ENCODE results near the gene TCF12. TPM values are rescaled to one million over a fixed set of nuclear protein-coding genes. Genes with fewer than 3 reads are reported as not detected.

Gene TCF12
- total RNA-seq, 1 experiment from 2014 or later = 76.7 TPM

DNA sequence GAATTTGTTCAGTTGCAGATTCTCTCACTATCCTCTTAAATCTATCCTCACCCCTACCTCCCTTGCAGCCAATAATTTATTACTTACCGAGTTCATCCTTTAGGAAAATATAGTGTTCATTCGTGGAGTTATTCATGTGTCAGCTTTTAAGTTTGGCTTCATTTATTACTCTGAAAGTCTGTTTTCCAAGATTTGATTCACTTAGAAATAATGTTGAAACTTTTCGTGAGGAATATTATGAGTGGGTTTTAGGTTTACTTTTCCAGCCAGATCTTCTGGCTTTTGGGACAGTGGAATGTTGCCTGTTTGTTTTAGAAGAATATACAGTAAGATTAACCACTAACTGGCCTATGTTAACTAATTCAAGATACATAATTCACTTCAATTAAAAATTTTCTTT, 296.9 kb downstream of the TCF12 start:
- H3K9ac ChIP-seq (ENCODE audit: extremely low read depth, insufficient read length, low read length) = no peak overlapping the region
- Mint-ChIP-seq H3K27me3 (ENCODE audit: low read depth) (no peaks in the 10 kb centered on the region), H3K4me1 (peaks cover 61% of the 10 kb centered on the region in 2 experiments), H3K4me3 (no peak overlapping the region), H3K36me3 (ENCODE audit: insufficient read depth in 1 of 3, low read depth in 3 of 3) (no peaks in the 10 kb centered on the region), H3K27ac (peak overlapping the region in 1 of 3 experiments; percentile 61; a peak in 1 of 7 replicates), H3K9me3 (no peaks in the 10 kb centered on the region)
- H4K20me1 ChIP-seq (ENCODE audit: control insufficient read depth, insufficient read depth, insufficient read length) = no peaks in the 10 kb centered on the region
- H3K9me3 ChIP-seq (ENCODE audit: control insufficient read depth, low read depth, low read length) = no peaks in the 10 kb centered on the region
- no peak overlapping the region for H4K8ac ChIP-seq (replicated peaks; ENCODE audit: insufficient read length, low read depth, low read length)
- TF ChIP-seq, protein P1, sequence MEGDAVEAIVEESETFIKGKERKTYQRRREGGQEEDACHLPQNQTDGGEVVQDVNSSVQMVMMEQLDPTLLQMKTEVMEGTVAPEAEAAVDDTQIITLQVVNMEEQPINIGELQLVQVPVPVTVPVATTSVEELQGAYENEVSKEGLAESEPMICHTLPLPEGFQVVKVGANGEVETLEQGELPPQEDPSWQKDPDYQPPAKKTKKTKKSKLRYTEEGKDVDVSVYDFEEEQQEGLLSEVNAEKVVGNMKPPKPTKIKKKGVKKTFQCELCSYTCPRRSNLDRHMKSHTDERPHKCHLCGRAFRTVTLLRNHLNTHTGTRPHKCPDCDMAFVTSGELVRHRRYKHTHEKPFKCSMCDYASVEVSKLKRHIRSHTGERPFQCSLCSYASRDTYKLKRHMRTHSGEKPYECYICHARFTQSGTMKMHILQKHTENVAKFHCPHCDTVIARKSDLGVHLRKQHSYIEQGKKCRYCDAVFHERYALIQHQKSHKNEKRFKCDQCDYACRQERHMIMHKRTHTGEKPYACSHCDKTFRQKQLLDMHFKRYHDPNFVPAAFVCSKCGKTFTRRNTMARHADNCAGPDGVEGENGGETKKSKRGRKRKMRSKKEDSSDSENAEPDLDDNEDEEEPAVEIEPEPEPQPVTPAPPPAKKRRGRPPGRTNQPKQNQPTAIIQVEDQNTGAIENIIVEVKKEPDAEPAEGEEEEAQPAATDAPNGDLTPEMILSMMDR (conservative IDR thresholded peaks at IDR 0.05) = no peak
- no CpG with 5 or more reads among the region's 3 CpGs for WGBS (ENCODE audit: extremely low coverage, insufficient read length, low lambda C conversion rate)
- no peaks in the 10 kb centered on the region for H3K27me3 ChIP-seq (ENCODE audit: insufficient read depth, low read length)
- H2BK12ac ChIP-seq (ENCODE audit: insufficient read length, low read depth, low read length) = no peak overlapping the region
- no peak overlapping the region for H2BK5ac ChIP-seq (ENCODE audit: insufficient read length, low read length)
- H3K23ac ChIP-seq (ENCODE audit: insufficient read length, low read depth, low read length) = no peak overlapping the region
- H3K18ac ChIP-seq (ENCODE audit: insufficient read length, low read depth, low read length) = no peak overlapping the region
- no peak overlapping the region for H3K56ac ChIP-seq (ENCODE audit: insufficient read length, low read depth, low read length)
- no peak overlapping the region for H2BK120ac ChIP-seq (ENCODE audit: low read depth, low read length, poor library complexity, severe bottlenecking)
- no peak overlapping the region for H3T11ph ChIP-seq (ENCODE audit: low read length)
- no peak for DNase-seq
- no peak overlapping the region for H2BK15ac ChIP-seq (ENCODE audit: low read depth, low read length)
- no peak overlapping the region for H3K14ac ChIP-seq (ENCODE audit: insufficient read depth, low read length)
- 0 out of 2 replicates have a peak, but pooled peaks cover 2% of the 10 kb centered on the region for H3K4me1 ChIP-seq (ENCODE audit: insufficient read depth, low read length)
- H3K79me1 ChIP-seq (ENCODE audit: insufficient read depth, low read depth, low read length, poor library complexity, severe bottlenecking) = peaks cover 2% of the 10 kb centered on the region
- no peak overlapping the region for H3K27ac ChIP-seq (ENCODE audit: insufficient read length, low read depth, low read length)
- H4K5ac ChIP-seq (ENCODE audit: insufficient read length, low read depth, low read length) = no peak overlapping the region
- H2BK20ac ChIP-seq (ENCODE audit: low read depth, low read length, poor library complexity, severe bottlenecking) = no peak overlapping the region
- H4K91ac ChIP-seq (ENCODE audit: insufficient read length, low read depth, low read length) = no peak overlapping the region
- H3K4ac ChIP-seq (ENCODE audit: low read depth, low read length) = no peak overlapping the region
- no peaks in the 10 kb centered on the region for H3K23me2 ChIP-seq (ENCODE audit: insufficient read length, low read depth, low read length, poor library complexity, severe bottlenecking)
- peaks cover 2% of the 10 kb centered on the region; the same call in 1 of the 2 replicates for H3K79me2 ChIP-seq (ENCODE audit: insufficient read depth, low read length)
- H2AK5ac ChIP-seq (ENCODE audit: insufficient read length, low read length) = no peak overlapping the region
- H2AFZ ChIP-seq (ENCODE audit: low read length) = no peak overlapping the region
- H3K4me2 ChIP-seq (ENCODE audit: insufficient read depth, insufficient read length, low read length) = no peak overlapping the region

Data from H9 (cell line).